ENCODE data around the gene CALCR.

Gene CALCR

DNA sequence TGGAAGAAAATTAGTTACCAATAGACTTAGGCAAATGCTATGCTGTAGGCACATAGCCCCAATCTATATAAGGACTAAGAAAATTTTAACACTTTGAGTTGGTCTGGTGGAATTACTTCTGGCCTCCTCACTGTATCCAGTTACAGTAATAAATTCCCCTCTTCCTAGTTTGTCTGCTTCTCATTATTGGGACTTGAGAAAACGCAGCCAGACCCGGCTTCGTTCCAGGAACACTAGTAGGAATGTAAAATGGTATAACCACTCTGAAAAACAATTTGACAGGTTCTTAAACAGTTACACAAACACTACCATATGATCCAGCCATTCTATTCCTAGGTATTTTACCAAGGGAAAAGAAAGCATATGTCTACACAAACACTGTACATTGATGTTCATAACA is 192.2 kb downstream of the CALCR start:
- Histone ChIP-seq H3K36me3 (ENCODE audit: insufficient read depth, low read length) (no peaks in the 10 kb centered on the region), H3K9me3 (ENCODE audit: control insufficient read depth, insufficient read depth, low read length) (no peaks in the 10 kb centered on the region)

DNA sequence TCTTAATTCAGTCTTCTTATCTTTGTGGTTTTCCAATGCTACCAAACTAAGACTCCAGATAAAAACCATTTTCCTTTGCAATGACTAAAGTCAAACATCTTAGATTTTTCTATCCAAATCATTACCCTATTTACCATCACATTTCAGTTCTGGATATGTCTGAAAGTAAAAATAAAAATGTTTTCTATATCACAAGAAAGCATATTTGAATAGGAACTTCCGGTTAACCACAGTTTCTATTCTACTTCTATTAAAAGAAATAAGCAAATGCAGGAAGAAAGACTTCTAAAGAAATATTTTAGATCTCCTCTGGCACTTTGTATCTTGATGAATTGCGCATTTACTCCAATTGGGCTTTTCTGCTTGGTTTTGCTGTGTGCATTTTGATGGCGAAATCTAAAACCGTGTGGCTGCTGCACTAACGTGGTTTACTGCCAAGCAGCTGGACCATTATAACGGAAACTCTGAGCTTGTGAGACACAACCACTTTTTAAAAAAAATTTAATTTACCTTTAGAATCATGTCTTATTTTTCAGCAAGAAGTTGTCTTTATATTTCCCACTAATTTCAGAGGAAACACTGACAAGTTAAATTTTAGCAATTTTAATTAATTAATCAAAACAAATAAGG is 196.3 kb downstream of the CALCR start:
- H3K9me3 ChIP-seq (ENCODE audit: control insufficient read depth, insufficient read depth, low read length) = no peaks in the 10 kb centered on the region
- H3K4me1 ChIP-seq (ENCODE audit: insufficient read depth, low read length) = no peaks in the 10 kb centered on the region
- no peaks in the 10 kb centered on the region for H3K36me3 ChIP-seq (ENCODE audit: insufficient read depth, low read length)
- H3K9ac ChIP-seq (ENCODE audit: low read depth, low read length) = no peak overlapping the region

More for the DNA sequence above, 192.2 kb downstream of the CALCR start:
- Histone ChIP-seq H3K9ac (ENCODE audit: low read depth, low read length) (no peak overlapping the region), H3K4me1 (ENCODE audit: insufficient read depth, low read length) (no peaks in the 10 kb centered on the region)

DNA sequence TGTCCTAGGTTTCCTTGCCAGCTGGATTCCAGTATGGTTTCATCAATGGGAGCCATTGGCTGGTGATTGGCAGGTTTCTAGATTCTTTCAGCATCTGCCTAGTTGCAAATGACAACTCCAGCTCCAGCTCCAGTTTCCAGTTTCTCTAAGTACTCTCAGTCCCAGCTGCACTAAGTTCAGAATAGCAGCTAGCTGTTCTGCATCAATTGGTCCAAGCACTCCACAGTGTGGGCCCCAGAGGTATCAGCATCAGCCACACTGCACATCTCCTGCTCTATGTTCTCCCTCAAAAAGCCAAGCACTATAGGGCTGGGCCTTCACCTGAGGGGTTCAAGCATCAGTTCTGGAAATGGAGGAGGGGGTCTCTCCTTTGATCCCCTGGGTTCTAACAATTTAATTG is 198.9 kb downstream of the CALCR start:
- Histone ChIP-seq H3K9ac (ENCODE audit: low read depth, low read length) (no peak overlapping the region), H3K36me3 (ENCODE audit: insufficient read depth, low read length) (no peaks in the 10 kb centered on the region), H3K9me3 (ENCODE audit: control insufficient read depth, insufficient read depth, low read length) (no peaks in the 10 kb centered on the region), H3K4me1 (ENCODE audit: insufficient read depth, low read length) (no peaks in the 10 kb centered on the region)

All from ES-I3 (cell line).